GM12801 (cell line): ENCODE results near the gene CNTN4.

Source experiments
- CTCF ChIP-seq: IDR thresholded peaks from one replicate; pipeline ENCODE4 v1.5.1; 2011; ENCODE audit warnings: control low read depth; ENCODE audit not compliant: insufficient read length; ENCODE audit errors: extremely low read depth

CNTN4 gene

GRCh38 chr3:2904054-2904453, 805.4 kb downstream of the CNTN4 start:
- TF ChIP-seq CTCF = no peak

- TF ChIP-seq CTCF = no peak
Measured at GRCh38 chr3:2908693-2909351, 810.2 kb downstream of the CNTN4 start.

DNA sequence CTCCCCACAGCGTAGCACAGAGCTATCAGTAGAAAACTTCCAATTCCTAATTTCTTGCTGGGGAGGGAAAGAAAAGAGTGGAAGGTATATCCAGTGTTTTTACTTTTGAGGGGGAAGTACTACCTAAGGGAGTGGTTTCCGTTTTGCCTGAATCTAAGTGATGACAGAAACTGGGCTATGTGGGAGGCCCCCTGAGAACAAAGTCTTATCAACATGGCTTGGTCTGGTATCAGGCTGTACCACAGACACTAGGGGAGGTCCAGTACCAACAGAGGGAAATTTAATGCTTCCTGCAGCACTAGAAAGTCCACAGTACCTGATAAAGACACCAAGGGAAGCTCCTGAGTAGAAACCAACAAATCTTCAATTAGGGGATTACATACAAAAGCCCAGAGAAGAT, 812.3 kb downstream of the CNTN4 start:
- no peak for TF ChIP-seq CTCF

DNA sequence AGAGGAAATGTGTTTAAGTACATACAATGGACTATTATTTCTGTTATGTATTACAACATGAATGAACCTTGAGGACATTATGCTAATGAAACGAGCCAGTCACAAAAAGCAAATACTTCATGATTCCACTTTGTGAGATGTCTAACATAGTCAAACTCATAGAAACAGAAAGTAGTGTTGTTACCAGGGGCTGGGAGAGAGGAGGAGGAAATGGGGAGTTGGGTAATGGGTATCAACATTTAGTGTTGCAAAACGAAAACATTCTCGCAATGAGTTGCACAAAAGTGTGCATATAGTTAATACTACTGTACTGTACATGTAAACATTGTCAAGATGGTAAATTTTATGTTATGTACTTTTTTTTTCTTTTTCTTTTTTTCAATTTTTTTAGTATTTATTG, 817.2 kb downstream of the CNTN4 start:
- no peak for TF ChIP-seq CTCF

DNA sequence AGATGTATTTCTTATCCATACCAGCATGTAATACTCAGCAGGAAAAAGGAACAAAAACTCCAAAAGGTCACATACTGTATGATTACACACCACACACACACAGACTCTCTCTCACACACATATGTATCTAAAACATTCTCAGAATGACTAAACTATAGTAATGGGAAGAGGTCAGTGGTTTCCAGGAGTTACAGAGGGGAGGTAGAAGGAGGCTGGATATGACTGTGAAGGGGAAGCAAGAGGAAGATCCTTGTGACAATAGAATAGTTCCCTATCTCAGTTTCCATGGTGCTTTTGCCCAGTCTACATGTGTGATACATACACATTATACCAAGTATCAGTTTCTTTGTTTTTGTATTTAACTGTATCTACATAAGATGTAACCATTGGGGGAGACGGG, 821.4 kb downstream of the CNTN4 start:
- TF ChIP-seq CTCF = no peak

- TF ChIP-seq CTCF = no peak
Measured at GRCh38 chr3:2921452-2921851, 822.8 kb downstream of the CNTN4 start.

DNA sequence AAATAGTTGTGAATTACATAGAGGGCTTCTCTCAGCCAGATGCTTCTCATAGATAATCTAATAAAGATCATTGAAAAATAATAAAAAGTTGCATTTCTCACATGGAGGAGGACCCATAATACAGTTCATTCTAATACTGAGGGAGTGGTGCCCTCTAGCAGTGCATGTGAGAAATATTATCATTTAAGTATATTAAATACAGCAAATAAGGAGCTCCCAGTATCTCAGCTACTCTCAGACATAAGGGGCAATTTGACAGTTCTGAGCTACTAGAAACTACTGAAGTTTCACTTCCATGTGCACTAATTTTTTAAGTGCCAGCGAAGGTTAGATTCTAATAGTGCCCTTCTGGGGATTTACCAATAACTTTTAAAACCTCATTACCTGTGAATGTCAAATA, 823.2 kb downstream of the CNTN4 start:
- no peak for TF ChIP-seq CTCF

DNA sequence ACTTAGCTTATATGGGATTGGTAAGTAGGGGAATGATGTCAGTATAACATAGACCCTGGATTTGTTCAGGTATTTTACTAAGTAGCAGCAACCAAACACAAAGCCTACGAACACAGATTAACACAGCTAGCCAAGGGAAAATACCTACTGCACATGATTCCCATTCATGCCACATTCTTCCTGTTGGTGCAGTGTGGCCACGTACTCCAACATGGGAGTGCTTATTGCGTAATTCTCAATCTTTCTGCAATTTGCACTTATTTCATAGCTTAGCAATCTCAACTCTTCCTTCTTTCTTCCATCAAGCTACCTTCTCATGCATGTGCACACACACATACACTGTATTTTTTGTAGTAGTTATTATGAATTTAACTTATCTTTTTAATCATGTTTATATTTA, 824.7 kb downstream of the CNTN4 start:
- no peak for TF ChIP-seq CTCF
